ENCODE results near the gene S100A14. TPM values are rescaled to one million over a fixed set of nuclear protein-coding genes. Genes with fewer than 3 reads are reported as not detected.

S100A14 gene
- total RNA-seq, 6 experiments from 2014 or later: 1.8 to 14.0 (median 5.2) TPM

DNA sequence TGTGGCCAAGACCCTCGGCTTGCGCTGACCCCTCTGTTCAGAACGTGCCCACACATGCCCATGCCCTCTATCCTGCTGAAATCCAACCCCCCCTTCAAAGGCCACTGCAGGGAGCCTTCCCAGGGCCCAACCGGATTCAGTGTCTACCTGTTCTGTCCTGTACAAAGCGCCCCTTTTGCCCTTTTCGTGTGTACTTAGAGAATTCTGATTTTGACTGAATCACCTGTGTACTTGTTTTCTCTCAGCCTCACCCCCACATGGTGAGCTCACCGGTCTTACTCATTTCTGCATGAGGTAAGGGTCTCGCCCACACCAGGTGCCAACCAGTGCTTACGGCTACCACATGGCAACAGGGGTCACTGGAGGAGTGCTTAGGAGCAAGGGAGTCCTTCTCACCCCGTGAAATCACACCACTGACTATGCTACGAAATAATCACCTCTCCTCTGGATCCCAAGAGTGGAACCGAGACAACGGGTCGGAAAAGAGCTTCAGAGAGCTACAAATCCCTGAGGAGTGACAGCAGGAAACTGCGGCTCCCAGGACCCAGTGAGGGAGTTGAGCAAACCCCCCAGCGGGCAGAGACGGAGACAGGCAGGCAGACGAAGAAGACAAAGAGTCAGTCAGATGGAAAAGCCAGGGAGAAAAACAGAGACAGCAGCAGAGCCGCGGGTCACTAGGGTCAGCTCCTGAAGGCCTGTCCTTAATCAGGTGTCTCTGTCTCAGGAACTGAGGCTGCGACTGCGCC, 48.3 kb downstream of the S100A14 start:
- H3K4me1 ChIP-seq: peaks cover 0 to 7% (median 0%) of the 10 kb centered on the region in 4 donors

DNA sequence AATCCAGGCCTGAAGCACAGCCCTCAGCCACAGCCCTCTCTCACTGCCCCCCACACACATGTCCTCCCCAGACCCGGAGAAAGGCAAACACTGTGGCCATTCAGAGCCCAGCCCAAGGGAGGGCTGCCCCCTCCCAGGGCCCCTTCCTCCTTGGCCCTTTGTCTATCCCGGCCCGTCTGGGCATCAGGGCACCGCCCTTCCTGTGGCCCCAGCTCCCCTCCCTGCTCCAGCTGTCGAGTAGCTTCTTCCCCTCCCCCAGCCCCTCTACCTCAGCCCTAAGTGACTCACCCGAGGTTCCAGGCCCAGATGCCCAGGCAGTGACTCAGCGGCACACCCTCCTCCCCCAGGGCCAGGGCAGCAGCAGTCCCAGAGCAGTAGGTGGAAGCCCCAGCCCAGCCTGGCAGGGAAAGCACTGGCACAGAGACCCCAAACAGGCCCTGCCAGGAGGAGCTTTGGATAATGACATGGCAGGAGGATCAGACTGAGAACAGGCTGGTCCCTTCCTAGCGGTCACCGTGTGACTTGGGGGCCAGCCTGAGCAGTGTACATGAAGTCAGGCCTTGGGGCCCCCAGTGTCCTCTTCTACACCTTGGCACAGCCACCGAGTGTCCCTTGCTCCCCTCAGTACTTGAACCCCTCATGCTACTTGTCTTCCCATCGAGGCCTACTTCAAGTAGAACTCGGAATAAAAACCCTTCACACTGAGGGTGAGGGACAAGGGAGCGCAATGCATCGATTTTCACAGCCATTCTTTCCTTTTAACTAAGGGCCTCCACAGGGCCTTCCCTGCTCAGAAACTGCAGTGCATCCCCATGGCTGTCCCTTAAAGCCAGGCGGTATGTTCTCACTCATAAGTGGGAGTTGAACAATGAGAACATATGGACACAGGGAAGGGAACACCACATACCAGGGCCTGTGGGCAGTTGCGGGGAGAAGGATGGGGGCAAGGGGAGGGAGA, 49.4 kb downstream of the S100A14 start:
- Histone ChIP-seq H3K36me3 (no peaks in the 10 kb centered on the region), H3K4me1 (peaks cover 0 to 7% (median 0%) of the 10 kb centered on the region in 4 donors), H3K9me3 (no peaks in the 10 kb centered on the region), H3K27ac (peak overlapping the region; percentile 44 to 57 (median 51)), H3K4me3 (no peak overlapping the region), H3K27me3 (no peaks in the 10 kb centered on the region)
- intact Hi-C loops (cut with DNase I): loop anchor here (5.0 to 10.0 kb wide), 2 partner anchors 52 to 54 kb away; no protein-coding TSS in a partner anchor
- peak; percentile 66 to 89 (median 72) for ATAC-seq
- peak; percentile 79 to 89 (median 85) for DNase-seq
- TF ChIP-seq, protein P1, sequence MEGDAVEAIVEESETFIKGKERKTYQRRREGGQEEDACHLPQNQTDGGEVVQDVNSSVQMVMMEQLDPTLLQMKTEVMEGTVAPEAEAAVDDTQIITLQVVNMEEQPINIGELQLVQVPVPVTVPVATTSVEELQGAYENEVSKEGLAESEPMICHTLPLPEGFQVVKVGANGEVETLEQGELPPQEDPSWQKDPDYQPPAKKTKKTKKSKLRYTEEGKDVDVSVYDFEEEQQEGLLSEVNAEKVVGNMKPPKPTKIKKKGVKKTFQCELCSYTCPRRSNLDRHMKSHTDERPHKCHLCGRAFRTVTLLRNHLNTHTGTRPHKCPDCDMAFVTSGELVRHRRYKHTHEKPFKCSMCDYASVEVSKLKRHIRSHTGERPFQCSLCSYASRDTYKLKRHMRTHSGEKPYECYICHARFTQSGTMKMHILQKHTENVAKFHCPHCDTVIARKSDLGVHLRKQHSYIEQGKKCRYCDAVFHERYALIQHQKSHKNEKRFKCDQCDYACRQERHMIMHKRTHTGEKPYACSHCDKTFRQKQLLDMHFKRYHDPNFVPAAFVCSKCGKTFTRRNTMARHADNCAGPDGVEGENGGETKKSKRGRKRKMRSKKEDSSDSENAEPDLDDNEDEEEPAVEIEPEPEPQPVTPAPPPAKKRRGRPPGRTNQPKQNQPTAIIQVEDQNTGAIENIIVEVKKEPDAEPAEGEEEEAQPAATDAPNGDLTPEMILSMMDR (IDR thresholded peaks at IDR 0.05): no peak
- peak; percentile 34 for TF ChIP-seq POLR2A (IDR thresholded peaks at IDR 0.05)
- WGBS (ENCODE audit: insufficient coverage, low coverage, low lambda C conversion rate, missing lambda C conversion rate): 61% methylated on average over 8 of the region's 16 CpGs

More for the DNA sequence above, 48.3 kb downstream of the S100A14 start:
- Histone ChIP-seq H3K36me3 (no peaks in the 10 kb centered on the region), H3K27me3 (no peaks in the 10 kb centered on the region), H3K27ac (no peak overlapping the region), H3K4me3 (no peak overlapping the region), H3K9me3 (no peaks in the 10 kb centered on the region)
- TF ChIP-seq, protein P1 (IDR thresholded peaks at IDR 0.05): no peak
- no peak for TF ChIP-seq POLR2A (IDR thresholded peaks at IDR 0.05)
- intact Hi-C loops (cut with DNase I): loop anchor here (5.0 to 10.0 kb wide), 2 partner anchors 53 to 55 kb away; no protein-coding TSS in a partner anchor
- no peak for DNase-seq
- WGBS (ENCODE audit: insufficient coverage, low coverage, low lambda C conversion rate, missing lambda C conversion rate): 71% methylated on average over 16 of the region's 22 CpGs
- ATAC-seq: peak in 1 of 4 donors; percentile 14

DNA sequence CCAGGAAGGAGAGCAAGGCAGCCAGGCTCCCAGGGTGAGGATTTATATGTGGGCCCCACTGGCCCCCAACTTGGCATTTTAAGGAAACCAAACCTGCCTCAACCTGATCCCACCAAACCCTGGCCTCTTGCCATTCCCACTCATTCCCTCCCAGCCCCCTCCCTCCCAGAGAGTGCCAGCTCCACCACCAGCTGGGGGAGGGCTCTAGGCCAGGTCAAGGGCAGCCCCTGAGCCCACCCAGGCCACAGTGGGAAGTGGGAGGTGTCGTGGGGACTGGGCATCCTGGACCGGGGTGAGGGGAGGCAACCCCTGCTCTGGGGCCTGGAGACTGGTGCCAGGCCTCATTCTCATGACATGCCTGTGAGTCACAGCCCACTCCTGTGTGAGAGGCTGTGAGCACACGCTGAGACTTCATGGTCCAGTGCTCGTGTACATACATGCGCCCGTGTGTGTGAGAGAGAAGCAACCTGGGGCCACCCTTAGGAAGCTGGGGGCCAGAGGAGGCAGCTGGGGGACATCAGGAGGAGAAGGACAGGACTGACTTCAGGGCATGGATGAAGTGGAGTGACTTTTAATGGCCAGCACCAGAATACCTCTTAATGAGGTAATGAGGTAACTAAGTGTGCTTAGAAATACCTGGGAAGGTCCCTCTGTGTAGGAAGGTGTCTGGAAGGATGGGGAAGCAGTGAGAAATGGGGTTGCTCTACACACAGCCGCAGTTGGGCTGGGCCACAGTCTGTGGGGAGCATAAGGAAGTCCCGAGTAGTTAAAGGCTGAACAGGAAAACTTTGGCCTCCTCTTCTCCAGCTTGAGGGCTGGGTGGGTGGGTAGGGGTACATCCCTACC, 50.4 kb downstream of the S100A14 start, which contains the start of gene S100A2:
S100A2 (minus strand) TSS at position 316 of the 846 bp plus-strand sequence. CDS start 1,967 bp downstream, outside the sequence.
- intact Hi-C loops (cut with DNase I): loop anchor here (5.0 to 10.0 kb wide), 2 partner anchors 51 to 53 kb away; no protein-coding TSS in a partner anchor
- WGBS (ENCODE audit: insufficient coverage, low coverage, low lambda C conversion rate, missing lambda C conversion rate): 59% methylated on average over 6 of the region's 8 CpGs

More for the DNA sequence above, 50.4 kb downstream of the S100A14 start, which contains the start of gene S100A2:
- peak; percentile 7 to 27 (median 16) for ATAC-seq
- H3K9me3 ChIP-seq: no peaks in the 10 kb centered on the region
- peak within 1 kb of the TSS; percentile 44 to 57 (median 51) for H3K27ac ChIP-seq
- H3K27me3 ChIP-seq: no peaks in the 10 kb centered on the region
- no peaks in the 10 kb centered on the region for H3K36me3 ChIP-seq
- TF ChIP-seq POLR2A (IDR thresholded peaks at IDR 0.05): no peak
- TF ChIP-seq, protein P1 (IDR thresholded peaks at IDR 0.05): no peak
- DNase-seq: peak in 1 of 3 donors; percentile 43
- no peak within 1 kb of the TSS for H3K4me3 ChIP-seq
- peaks cover 0 to 7% (median 0%) of the 10 kb centered on the region in 4 donors for H3K4me1 ChIP-seq

Other genes with a start within 250 kb of the S100A14 start
- gene S100A12, start 240.7 kb downstream of the S100A14 start, total RNA-seq: 1 to 10 TPM; 1.5 to 3.8 (median 3.0) TPM
- 10 to 100 TPM; 16.0 to 47.4 (median 30.0) TPM for gene S100A8, start 225.3 kb downstream of the S100A14 start, total RNA-seq
- gene S100A7A, start 199.8 kb downstream of the S100A14 start, total RNA-seq: not detected
- not detected for gene S100A7, start 155.7 kb downstream of the S100A14 start, total RNA-seq
- gene S100A6, start 80.3 kb downstream of the S100A14 start, total RNA-seq: 10 to 100 TPM in 5 of 6 experiments, 1 to 10 TPM in 1; 6.6 to 24.0 (median 12.0) TPM
- gene S100A5, start 75.4 kb downstream of the S100A14 start, total RNA-seq: not detected
- 10 to 100 TPM in 4 of 6 experiments, 1 to 10 TPM in 2; 7.6 to 21.6 (median 14.0) TPM for gene S100A4, start 70.5 kb downstream of the S100A14 start, total RNA-seq
- under 1 TPM in 1 of 6 experiments, not detected in 5; 0.29 TPM for gene S100A3, start 67.1 kb downstream of the S100A14 start, total RNA-seq
- not detected for gene S100A2, start 50.5 kb downstream of the S100A14 start, total RNA-seq
- gene S100A16, start 3.2 kb downstream of the S100A14 start, total RNA-seq: 100 to 1,000 TPM in 2 of 6 experiments, 10 to 100 TPM in 4; 55.9 to 151 (median 71.8) TPM
- gene S100A13, start 11.2 kb upstream of the S100A14 start, total RNA-seq: 10 to 100 TPM; 10.4 to 24.5 (median 21.9) TPM
- 1 to 10 TPM in 3 of 6 experiments, under 1 TPM in 3; 0.40 to 2.1 (median 1.0) TPM for gene S100A1, start 12.1 kb upstream of the S100A14 start, total RNA-seq
- gene CHTOP, start 17.7 kb upstream of the S100A14 start, total RNA-seq: 10 to 100 TPM; 21.9 to 29.7 (median 26.0) TPM
- gene SNAPIN, start 42.4 kb upstream of the S100A14 start, total RNA-seq: 10 to 100 TPM; 14.6 to 33.2 (median 18.0) TPM
- gene ILF2, start 54.7 kb upstream of the S100A14 start, total RNA-seq: 10 to 100 TPM; 30.2 to 55.9 (median 38.7) TPM
- 10 to 100 TPM in 1 of 6 experiments, 1 to 10 TPM in 5; 5.0 to 14.4 (median 5.7) TPM for gene NPR1, start 62.4 kb upstream of the S100A14 start, total RNA-seq
- gene INTS3, start 111.7 kb upstream of the S100A14 start, total RNA-seq: 10 to 100 TPM; 16.5 to 29.1 (median 22.6) TPM
- gene SLC27A3, start 159.1 kb upstream of the S100A14 start, total RNA-seq: 10 to 100 TPM; 25.4 to 50.4 (median 36.9) TPM

Measured in right lobe of liver (tissue), 6 donors.